HL-60/S4 treated with phorbol 12-myristate 13-acetate at 8.2 ng/mL for 4 days and 3 days (cell line): ENCODE results near the gene CDK15.
"Not testable (repeated sequence)": the region's sequence is repeated elsewhere in the genome, so short reads cannot be mapped to it uniquely, and the experiment has no call there.

Experiments used
- in situ Hi-C: fragments of 300-500 bp; cut with MboI; formaldehyde crosslinking; loops from 2 replicates; pipeline ENCODE4 v1.15.0; 2022; ENCODE audit warnings: low sequenced_read_pairs

CDK15 gene

GRCh38 chr2:201821080-201821479 lies 14.7 kb downstream of the CDK15 start:
- in situ Hi-C loops: no loop called here

GRCh38 chr2:201824212-201824611 lies 17.9 kb downstream of the CDK15 start:
- in situ Hi-C loops: no loop called here

GRCh38 chr2:201827621-201828020 lies 21.3 kb downstream of the CDK15 start:
- in situ Hi-C loops: no loop called here

DNA sequence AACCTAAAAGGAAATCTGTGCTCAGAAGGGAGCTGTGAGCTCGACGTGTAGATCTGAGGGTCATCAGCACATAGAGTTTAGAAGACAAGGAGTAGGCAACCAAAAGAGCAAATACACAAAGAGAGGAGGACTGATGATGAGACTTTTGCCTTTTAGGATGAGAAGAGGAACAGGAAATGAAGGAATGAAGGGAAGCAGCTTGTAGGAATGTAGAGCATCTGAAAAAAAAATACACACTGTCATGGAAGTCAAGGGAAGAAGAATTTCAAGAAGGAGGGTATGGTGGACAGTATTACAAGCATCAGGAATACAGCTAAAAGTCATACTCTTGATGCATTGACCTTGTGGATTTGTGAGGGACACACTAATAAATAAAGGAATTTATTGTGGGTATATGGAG lies 21.9 kb downstream of the CDK15 start:
- in situ Hi-C loops: no loop called here

GRCh38 chr2:201830666-201831065 lies 24.3 kb downstream of the CDK15 start:
- in situ Hi-C loops: no loop called here

- in situ Hi-C loops: no loop called here
These were observed 25.1 kb downstream of the CDK15 start for GRCh38 chr2:201831469-201831868.

GRCh38 chr2:201833781-201834180 lies 27.4 kb downstream of the CDK15 start:
- in situ Hi-C loops: no loop called here

DNA sequence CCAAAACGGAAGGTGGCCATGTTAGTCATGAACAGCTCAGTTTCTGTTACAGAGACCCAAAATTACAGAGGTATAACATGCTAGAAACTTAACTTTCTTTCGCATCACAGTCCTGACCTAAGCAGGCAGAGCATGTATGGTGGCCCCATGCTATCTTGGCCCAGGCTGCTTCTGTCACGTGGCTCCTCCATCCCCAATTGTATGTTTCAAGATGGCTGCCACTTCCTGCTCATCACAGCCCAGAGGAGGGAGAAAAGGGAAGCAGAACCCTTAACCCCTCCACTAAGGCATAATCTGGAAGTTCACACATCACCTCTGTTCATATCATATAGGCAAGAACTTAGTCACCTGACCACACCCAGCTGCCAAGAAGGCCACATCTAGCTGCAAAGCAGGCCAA lies 28.7 kb downstream of the CDK15 start:
- in situ Hi-C loops: no loop called here

DNA sequence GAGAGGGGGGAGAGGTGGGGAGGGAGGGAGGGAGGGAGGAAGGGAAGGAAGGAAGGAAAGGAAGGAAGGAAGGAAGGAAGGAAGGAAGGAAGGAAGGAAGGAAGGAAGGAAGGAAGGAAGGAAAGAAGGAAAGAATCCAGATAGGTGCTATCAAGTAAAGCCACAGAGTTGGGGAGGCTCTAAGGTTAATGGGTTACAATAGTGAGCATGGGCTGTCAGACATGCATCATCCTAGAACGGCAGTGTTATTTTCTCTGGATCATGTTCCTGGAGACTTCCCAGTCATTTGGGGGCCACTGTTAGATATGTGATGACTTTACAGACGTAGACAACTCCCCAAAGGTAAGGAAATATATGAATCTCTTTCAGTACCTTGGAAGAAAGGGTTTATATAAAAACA lies 31.1 kb downstream of the CDK15 start:
- in situ Hi-C loops: no loop called here

DNA sequence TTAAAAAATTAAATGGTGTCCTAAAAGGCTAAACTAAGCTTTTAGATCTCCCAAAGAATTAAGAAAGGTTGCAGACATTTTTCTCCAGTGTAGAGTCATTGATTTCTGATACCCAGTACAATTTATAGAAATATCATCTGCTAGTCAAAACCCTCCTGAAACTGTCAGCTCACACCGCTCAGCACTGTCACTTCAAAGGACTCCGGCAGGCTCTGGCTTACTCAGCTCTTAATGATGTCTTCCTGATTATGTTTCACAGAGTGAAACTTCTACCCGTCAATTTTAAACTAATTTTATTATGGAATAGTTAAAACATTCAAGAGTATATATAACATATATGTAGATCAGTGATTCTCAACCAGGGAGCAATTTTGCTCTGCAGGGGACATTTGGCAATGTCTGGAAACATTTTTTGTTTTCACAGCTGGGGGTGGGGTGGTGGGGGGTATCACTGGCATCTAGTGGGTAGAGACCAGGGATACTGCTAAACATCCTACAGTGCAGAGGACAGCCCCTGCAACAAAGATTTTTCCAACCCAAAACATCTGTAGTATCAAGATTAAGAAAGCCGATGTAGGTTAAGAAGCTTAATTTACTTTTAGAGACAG lies 31.6 kb downstream of the CDK15 start:
- in situ Hi-C loops: no loop called here

DNA sequence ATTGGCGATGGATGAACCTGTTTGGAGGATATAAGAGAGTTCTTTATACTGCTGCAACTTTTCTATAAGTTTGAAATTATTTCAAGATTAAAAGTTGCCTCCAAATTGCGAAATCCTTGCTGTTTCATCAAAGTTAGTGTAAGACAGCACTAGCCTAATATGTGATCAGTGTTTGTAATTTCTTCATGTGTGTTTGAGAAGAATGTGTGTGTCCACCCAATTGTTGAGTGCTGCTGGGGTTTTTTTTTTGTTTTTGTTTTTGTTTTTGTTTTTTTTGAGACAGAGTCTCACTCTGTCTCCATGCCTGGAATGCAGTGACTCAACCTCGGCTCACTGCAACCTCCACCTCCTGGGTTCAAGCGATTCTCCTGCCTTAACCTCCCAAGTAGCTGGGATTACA lies 33.4 kb downstream of the CDK15 start:
- in situ Hi-C loops: no loop called here

- in situ Hi-C loops: no loop called here
These were observed 34.4 kb downstream of the CDK15 start for GRCh38 chr2:201840726-201841125.

GRCh38 chr2:201842131-201842860 lies 36.0 kb downstream of the CDK15 start:
- in situ Hi-C loops: no loop called here

DNA sequence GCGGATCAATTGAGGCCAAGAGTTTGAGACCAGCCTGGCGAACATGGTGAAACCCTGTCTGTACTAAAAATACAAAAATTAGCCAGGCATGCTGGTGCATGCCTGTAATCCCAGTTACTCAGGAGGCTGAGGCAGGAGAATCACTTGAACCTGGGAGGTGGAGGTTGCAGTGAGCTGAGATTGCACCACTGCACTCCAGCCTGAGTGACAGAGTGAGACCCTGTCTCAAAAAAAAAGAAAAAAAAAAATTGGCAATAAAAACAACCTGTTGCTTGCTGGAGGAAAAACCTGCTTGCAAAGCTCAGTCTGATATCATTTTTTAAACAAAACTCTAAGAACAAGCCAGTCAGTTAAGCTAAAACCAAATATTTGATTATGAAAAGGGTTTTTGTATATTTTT lies 38.6 kb downstream of the CDK15 start:
- in situ Hi-C loops: not testable (repeated sequence)

GRCh38 chr2:201847481-201847880 lies 41.1 kb downstream of the CDK15 start:
- in situ Hi-C loops: no loop called here

- in situ Hi-C loops: loop anchor here (10.0 kb wide), 1 partner anchor 322 kb away; no protein-coding TSS in a partner anchor
These were observed 46.1 kb downstream of the CDK15 start for GRCh38 chr2:201852462-201852861.

- in situ Hi-C loops: loop anchor here (10.0 kb wide), 1 partner anchor 322 kb away; no protein-coding TSS in a partner anchor
These were observed 46.6 kb downstream of the CDK15 start for GRCh38 chr2:201852878-201853415.

- in situ Hi-C loops: loop anchor here (10.0 kb wide), 1 partner anchor 320 kb away; no protein-coding TSS in a partner anchor
These were observed 48.0 kb downstream of the CDK15 start for GRCh38 chr2:201854221-201854801.

DNA sequence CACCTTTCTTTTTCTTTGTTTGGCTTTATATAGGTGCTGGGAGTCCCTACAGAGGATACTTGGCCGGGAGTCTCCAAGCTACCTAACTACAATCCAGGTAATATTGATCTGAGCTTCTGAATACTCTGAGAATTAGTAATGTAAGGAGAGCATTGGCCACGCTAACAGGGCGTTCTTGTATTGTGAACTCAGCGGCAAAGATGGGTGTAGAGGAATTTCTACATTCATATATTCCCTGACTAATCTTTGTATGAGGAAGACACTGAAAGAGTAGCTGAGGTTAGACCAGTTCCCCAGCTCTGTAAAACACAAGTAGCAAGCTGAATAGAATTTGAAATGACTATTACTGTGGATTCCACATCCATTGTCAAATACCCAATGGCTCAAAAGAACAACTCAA lies 48.5 kb downstream of the CDK15 start:
- in situ Hi-C loops: loop anchor here (10.0 kb wide), 1 partner anchor 320 kb away; no protein-coding TSS in a partner anchor

- in situ Hi-C loops: loop anchor here (10.0 kb wide), 1 partner anchor 319 kb away; no protein-coding TSS in a partner anchor
These were observed 49.0 kb downstream of the CDK15 start for GRCh38 chr2:201855356-201855755.

DNA sequence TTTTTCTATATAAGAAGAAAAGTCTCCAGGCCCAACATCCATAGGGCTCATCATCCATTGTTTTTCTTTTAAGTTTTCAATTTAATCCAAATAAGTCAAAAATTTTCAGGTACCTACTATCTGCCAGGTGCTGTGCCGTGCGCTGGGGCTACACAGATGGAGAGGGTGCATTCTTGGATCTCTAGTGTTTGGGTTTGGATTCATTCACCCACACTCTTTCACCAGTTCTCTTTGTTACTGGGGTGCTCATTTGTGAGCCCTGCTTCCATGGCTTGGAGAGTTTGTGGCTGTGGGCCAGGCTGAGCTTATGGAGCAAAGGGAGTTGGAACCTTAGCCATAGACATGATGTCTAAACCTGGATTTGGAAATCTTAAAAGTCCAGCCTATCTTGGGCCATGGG lies 51.0 kb downstream of the CDK15 start:
- in situ Hi-C loops: loop anchor here (10.0 kb wide), 1 partner anchor 317 kb away; no protein-coding TSS in a partner anchor
